ENCODE measurements around the gene CARD19.
"Not testable (repeated sequence)": the region's sequence is repeated elsewhere in the genome, so short reads cannot be mapped to it uniquely, and the experiment has no call there.

The CARD19 gene

DNA sequence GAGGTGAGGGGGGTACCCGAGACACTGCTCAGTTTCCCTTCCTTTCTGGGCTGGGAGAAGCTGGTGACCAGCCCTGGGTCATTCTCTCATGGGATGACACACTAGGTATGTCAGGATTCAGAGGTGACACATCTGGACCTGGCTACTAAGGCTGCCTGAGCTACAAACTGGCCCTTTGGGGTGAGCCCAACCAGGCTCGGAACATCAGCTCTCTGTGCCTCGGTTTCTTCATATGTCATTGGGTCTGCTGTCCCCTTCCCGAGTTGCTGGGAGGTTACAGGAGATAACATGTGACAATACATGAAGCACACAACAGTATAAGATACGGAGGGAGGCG lies 11.8 kb downstream of the CARD19 start:
- DNase-seq (ENCODE audit: low spot score) = no peak

GRCh38 chr9:93108291-93109041 lies 12.4 kb downstream of the CARD19 start:
- DNase-seq (ENCODE audit: low spot score) = no peak

DNA sequence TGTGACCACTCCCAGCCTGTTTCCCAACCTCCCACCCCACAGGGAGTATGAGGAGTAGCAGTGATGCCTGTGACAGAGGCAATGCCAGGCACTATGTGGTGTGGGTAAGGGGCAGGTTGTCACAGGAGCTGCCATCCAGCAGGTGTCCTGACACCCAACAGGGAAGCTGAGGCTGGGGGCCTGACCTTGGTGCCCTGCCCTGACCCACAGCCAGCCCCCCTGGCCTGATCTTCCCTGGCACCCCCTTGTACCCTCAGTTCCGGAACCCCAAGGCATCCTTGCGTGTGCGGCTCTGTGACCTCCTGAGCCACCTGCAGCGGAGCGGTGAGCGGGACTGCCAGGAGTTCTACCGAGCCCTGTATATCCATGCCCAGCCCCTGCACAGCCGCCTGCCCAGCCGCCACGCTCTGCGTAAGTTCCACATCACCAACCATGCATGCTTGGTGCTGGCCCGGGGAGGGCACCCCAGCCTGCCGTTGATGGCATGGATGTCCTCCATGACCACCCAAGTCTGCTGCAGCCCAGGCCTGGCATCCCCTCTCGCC lies 14.4 kb downstream of the CARD19 start:
- no peak for DNase-seq (ENCODE audit: low spot score)

GRCh38 chr9:93111001-93111370 lies 15.0 kb downstream of the CARD19 start:
- no peak for DNase-seq (ENCODE audit: low spot score)

DNA sequence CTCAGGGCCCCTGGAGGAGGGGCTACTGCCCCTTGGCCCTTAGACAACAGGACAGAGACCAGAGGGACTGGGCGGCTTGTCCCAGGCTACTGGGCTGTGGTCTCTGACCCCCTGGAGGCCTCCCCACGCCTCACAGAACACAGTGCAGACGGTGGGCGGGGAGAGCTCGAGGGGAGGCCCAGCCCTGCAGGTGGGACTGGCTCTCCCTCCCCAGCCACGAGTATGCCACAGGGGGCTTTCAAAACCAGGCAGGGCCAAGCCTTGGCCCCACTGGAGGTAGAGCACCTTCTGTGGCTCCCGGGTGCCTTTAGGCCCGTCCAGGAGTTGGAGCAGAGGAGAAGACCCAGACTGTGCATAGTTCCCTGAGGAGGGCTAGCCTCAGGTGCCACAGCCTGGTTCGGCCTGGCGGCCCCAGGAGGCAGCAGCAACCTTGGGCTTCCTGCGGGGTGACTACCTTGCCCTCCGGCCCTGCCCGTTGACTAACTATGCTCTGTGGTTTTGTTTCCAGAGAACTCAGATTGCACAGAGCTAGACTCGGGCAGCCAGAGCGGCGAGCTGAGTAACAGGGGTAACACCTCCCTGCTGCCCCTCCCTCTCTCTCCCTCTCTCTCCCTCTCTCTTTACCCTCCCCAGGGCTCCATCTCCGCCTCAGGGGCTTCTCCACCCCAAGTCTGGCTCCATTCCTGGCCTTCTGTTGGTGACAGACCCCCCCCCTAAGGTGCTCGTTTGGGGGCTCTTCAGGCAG lies 15.5 kb downstream of the CARD19 start:
- no peak for DNase-seq (ENCODE audit: low spot score)

GRCh38 chr9:93112116-93112863 lies 16.3 kb downstream of the CARD19 start:
- no peak for DNase-seq (ENCODE audit: low spot score)

DNA sequence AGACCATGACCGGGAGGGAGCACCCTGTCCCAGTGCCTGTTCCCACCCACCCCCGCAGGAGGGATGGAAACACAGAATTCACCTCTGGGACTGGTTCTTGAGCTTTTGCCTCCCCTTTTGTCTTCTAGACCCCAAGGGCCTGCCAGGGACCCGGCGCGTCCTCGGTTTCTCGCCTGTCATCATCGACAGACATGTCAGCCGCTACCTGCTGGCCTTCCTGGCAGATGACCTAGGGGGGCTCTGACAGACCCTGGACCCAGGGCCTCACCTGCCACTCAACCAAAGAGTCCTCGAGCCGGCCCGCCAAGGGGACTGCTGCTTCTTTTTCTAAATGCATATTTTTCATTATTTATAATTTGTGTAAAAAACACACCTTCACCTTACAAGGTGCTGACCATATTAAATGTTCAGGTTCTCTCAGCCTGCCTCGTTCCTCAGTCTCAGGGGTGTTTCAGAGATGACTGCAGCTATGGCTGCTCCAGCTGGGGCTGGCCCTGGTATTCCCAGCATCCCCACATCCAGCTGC lies 16.9 kb downstream of the CARD19 start:
- DNase-seq (ENCODE audit: low spot score) = no peak

DNA sequence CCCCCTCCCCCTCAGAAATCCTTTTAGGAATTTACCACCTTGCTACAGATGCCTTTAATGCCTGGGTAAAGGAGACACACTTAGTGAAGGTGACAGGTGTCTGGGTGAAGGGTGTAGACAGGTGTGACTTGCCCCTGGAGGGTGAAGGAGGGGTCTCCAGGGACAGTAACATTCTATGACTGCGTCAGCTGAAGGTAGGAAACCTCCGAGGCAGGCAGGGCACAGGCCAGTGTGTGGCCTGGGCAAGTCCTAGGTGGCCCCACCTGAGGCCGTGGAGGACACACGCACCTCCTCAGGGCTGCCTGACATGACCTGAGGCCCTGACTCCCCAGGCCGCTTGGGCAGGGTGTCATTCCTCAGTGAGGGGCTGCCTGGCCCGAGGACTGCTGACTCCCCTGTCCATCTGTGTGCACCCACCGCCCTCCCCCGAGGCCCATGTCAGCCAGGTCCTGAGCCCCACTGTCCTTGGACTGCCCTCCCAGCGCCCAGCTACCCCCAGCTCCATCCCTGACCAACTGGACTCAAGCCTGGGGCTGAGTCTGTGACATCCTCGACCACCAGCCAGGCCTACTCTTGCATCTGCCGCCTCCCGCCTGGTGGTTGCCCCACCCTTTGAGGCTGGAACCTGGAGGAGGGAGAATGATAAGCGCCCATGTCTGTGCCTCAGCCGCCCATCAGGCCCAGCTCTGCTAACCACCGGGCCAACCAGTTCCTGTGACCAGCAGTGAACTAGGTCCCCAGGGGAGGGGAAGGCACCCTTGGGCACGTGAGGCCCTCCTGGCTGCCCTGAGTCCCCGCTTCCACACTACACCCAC lies 18.4 kb downstream of the CARD19 start:
- no peak for DNase-seq (ENCODE audit: low spot score)

DNA sequence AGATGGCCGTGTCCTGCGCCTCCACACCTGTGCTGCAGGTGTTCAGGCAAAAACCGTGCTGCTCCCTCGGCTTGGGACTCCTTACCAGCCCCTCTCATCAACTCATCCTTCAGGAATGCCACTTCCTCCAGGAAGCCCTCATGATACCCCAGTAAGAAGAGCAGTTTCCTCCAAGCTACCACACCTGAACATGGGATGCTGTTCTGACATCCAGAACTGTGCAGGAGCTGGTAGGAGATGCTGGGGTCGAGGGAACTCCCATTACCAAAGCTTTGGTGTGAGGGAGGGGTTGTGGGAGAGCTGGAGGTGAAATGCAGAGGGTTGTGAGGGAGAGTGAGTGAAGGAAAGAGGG lies 18.9 kb downstream of the CARD19 start:
- DNase-seq (ENCODE audit: low spot score) = no peak

DNA sequence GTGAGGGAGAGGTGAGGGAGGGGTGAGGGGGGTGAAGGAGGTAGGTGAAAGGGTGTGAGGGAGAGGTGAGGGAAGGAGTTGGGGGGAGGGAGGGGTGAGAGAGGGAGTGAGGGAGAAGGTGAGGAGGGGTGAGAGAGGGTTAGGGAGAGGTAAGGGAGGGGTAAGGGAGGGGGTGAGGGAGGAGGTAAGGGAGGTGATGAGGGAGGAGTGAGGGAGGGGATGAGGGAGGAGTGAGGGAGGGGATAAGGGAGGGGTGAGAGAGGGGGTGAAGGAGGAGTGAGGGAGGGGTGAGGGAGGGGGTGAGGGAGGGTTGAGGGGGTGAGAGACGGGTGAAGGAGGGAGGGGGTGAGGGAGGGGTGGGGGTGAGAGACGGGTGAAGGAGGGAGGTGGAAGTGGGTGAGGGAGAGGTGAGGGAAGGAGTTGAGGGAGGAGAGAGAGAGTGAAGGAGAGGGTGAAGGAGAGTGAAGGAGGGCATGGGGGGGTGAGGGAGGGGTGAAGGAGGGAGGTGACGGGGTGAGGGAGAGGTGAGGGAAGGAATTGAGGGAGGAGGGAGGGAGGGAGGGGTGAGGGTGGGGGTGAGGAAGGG lies 19.6 kb downstream of the CARD19 start:
- DNase-seq (ENCODE audit: low spot score) = no peak

- DNase-seq (ENCODE audit: low spot score) = no peak
Measured at GRCh38 chr9:93116072-93116961, 20.3 kb downstream of the CARD19 start.

DNA sequence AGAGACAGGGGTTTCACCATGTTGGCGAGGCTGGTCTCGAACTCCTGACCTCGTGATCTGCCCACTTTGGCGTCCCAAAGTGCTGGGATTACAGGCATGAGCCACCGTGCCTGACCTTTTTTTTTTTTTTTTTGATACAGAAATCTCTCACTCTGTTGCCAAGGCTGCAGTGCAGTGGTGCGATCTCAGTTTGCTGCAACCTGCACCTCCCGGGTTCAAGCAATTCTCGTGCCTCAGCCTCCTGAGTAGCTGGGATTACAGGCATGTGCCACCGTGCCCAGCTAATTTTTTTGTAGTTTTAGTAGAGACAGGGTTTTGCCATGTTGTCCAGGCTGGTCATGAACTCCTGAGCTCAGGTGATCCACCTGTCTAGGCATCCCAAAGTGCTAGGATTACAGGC lies 21.5 kb downstream of the CARD19 start:
- DNase-seq (ENCODE audit: low spot score) = not testable (repeated sequence)

DNA sequence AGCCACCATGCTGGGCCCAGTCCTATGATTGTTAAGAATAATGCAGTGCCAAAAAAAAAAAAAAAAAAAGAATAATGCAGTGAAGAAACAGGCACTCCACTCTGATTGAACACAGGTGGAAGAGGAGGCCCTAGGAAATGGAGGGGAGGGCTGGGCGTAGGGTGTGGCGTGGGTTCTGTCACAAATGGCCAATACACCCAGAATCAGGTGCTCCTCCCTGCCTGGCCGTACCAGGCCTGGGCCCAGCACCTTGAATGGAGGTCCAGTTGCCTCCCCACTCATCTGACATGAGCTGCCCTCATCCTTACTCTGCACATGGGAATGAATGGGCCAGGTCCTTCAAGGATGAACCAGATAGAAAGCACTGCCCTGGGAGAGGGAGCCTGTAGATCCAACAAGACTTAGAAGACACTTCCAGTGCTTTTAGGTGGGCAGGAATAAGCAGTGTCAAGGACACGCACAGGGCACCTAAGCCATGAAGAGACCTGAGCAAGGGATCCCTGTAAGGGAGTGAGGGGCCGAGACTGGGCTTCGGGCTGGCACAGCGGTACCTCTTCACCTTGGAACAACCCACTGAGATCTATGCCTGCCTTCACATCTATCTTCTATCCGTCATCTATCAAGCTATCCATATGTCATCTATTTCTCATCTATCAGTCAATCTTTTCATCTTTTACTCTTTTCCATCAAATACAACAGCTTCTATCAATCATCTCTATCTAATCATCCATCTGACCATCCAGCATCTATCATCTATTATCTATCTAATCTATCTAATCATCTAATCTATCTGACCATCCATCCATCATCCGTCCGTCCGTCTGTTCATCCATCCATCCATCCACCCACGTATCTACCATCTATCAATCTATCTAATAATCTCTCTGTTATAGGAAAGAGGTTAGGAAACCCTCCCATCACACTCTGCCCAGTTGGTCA lies 22.2 kb downstream of the CARD19 start:
- DNase-seq (ENCODE audit: low spot score) = no peak

DNA sequence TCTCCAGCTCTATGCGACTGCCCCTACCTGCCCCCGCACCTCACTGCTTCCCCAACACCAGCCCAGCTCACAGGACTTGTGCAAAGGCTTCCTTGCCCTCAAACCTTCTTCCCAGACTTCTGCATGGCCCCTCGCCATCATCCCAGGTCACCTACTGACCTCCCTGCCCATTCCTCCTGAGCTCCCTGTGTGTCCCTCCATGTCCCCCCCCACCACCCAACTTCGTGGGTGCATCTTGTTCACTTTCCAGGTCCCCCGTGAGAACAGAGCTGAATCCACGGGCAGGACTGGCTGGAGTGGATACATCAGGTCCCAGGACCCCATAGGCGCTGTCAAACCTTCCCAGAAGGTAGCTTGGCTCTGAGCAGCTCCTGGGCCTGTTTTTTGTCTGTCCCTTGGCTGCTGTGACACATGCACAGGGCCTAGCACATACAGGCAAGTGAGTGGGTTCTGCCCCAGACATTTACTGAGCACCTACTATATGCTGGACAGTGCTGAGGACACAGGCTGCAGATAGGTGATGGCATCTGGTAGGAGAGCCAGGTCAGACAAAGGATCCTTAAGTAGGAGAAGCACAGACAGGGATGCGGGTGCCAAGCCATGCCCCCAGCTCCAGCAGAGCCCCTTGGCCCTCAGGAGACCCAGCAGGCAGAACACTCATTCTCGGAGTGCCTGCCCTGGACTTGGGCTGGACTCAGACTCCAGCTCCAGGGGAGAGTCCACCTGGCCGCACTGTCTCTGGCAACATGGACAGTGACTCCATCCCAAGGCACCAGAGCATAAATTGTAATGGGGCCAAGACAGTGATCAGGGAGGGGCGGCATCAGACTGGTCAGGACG lies 23.1 kb downstream of the CARD19 start:
- DNase-seq (ENCODE audit: low spot score) = no peak

DNA sequence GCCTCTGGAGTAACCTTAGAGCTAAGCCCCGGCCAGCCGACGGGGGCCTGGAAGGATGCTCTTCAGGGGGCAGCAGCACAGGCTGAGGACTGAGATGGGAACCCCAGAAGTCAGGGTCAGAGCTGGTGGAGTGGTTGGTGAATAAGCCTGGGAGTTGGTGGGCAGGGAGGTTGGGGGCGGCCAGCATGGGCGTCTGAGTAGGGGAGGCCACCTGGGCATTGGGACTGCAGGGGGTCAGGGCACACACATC lies 23.6 kb downstream of the CARD19 start:
- DNase-seq (ENCODE audit: low spot score) = no peak

DNA sequence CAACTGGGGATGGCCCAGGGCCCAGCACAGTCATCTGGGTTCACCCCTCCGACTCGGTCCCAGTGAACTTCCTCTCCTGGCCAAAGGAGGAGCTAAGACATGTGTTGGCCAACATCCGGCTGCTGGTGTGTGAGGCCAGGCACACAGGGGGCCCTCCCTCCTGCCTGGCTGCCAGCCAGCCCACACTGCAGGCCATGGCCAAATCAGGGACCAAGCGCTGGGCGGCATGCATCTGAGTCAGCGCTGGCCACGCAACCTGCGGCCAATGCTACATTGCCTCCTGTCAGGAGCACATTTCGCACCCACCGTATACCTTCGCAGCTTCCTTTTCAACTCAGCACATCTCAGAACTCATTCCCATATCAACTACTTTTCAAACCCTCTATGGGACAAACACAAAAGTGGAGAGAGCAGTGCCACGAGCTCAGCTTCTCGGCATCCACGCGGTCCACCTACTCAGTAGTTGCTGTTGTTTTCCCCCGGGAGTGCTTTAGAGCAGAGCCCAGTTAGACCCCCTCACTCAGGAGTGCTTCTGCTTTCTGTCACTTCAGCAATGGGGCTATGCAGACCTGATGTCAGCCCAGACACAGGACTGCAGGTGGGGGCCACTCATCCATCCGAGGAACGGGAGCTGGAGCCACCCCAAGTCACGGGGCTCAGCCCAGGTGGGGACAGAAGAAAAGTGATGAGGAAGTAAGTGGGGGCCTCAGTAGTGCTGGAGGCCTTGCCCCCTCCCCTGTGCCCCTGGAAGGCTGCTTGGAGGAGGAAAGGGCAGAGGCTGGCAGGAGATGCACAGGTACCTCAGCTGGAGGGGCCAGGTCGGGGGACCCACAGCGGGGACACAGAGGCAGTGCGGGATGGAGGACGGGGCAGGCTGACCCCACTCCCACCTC lies 24.2 kb downstream of the CARD19 start:
- DNase-seq (ENCODE audit: low spot score) = peak; percentile 78

- DNase-seq (ENCODE audit: low spot score) = no peak
Measured at GRCh38 chr9:93120846-93121315, 24.9 kb downstream of the CARD19 start.

All from LoVo (cell line).